ENCODE data around the gene TRUB2.

The TRUB2 gene

GRCh38 chr9:128322404-128323211 lies at the start of gene TRUB2, which contains the start of gene COQ4:
Gene TRUB2 (minus strand): TSS chr9:128322447. CDS start chr9:128322408, 39 bp downstream.
Gene COQ4 (plus strand): TSS chr9:128322839. CDS start chr9:128322859, 20 bp downstream.
- DNase-seq = peak; percentile 79

GRCh38 chr9:128371630-128372117 lies 49.4 kb upstream of the TRUB2 start:
- DNase-seq = no peak

- DNase-seq = peak; percentile 83
Observed at GRCh38 chr9:128370752-128371629, 48.7 kb upstream of the TRUB2 start, which contains the start of gene URM1. Gene URM1 (plus strand): TSS chr9:128371374. CDS start chr9:128371381, 7 bp downstream.

GRCh38 chr9:128370367-128370751 lies 48.1 kb upstream of the TRUB2 start:
- no peak for DNase-seq

- DNase-seq = no peak
Observed at GRCh38 chr9:128369024-128369706, 46.9 kb upstream of the TRUB2 start.

- DNase-seq = no peak
Observed at GRCh38 chr9:128365525-128365924, 43.3 kb upstream of the TRUB2 start.

GRCh38 chr9:128362774-128363173 lies 40.5 kb upstream of the TRUB2 start:
- no peak for DNase-seq

- peak; percentile 9 for DNase-seq
Observed at GRCh38 chr9:128361986-128362646, 39.9 kb upstream of the TRUB2 start.

- no peak for DNase-seq
Observed at GRCh38 chr9:128361296-128361985, 39.2 kb upstream of the TRUB2 start.

GRCh38 chr9:128360826-128361225 lies 38.6 kb upstream of the TRUB2 start:
- no peak for DNase-seq

- DNase-seq = no peak
Observed at GRCh38 chr9:128358861-128359260, 36.6 kb upstream of the TRUB2 start.

- no peak for DNase-seq
Observed at GRCh38 chr9:128358090-128358489, 35.8 kb upstream of the TRUB2 start.

GRCh38 chr9:128355451-128355850 lies 33.2 kb upstream of the TRUB2 start:
- no peak for DNase-seq

- no peak for DNase-seq
Observed at GRCh38 chr9:128349772-128350171, 27.5 kb upstream of the TRUB2 start.

GRCh38 chr9:128349125-128349524 lies 26.9 kb upstream of the TRUB2 start:
- DNase-seq = no peak

GRCh38 chr9:128344931-128345605 lies 22.8 kb upstream of the TRUB2 start:
- no peak for DNase-seq

- DNase-seq = no peak
Observed at GRCh38 chr9:128343855-128344254, 21.6 kb upstream of the TRUB2 start.

- DNase-seq = no peak
Observed at GRCh38 chr9:128342971-128343680, 20.9 kb upstream of the TRUB2 start.

GRCh38 chr9:128341435-128341849 lies 19.2 kb upstream of the TRUB2 start:
- peak; percentile 67 for DNase-seq

- no peak for DNase-seq
Observed at GRCh38 chr9:128340691-128341434, 18.6 kb upstream of the TRUB2 start.
